ENCODE measurements around the gene FAM161B. TPM values are rescaled to one million over a fixed set of nuclear protein-coding genes. Genes with fewer than 3 reads are reported as not detected.

The FAM161B gene
- total and polyA plus RNA-seq, 2 of the 8 experiments (the other 6 are each of a cell fraction or from before 2014, with no cell fraction given): 0.14 to 0.32 TPM

DNA sequence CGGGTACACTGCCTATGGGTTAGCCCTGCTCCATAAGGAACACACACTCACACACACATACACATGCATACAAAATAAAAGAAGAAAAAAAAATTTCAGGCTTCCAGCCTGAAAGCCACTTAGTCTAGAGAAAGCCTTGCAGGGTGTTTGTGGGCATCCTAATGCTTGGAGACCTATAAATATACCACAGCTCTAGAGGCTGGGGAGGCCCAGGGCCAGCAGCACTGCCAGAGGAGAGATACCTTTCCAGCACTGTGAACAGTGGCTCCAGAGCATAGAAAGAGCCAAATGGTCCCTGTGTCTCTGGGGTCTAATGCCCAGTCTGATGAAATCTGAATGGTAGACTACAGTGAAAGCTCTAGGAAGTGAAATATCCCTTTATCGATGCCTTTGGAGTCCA, 12.9 kb downstream of the FAM161B start:
- no peaks in the 10 kb centered on the region for H3K4me1 ChIP-seq (replicated peaks in 1 of 4; ENCODE audit: control insufficient read depth in 3 of 4, insufficient read depth in 4 of 4, low read length in 3 of 4)
- H2BK5ac ChIP-seq (ENCODE audit: low read depth, low read length): no peak overlapping the region
- H3K9me3 ChIP-seq (ENCODE audit: insufficient read depth in 2 of 2, low read depth in 1 of 2, low read length in 1 of 2): no peaks in the 10 kb centered on the region
- H3K4me2 ChIP-seq (ENCODE audit: insufficient read depth in 1 of 2, low read depth in 2 of 2, low read length in 2 of 2): no peak overlapping the region
- H2BK12ac ChIP-seq (ENCODE audit: low read depth, low read length): no peak overlapping the region
- no peak overlapping the region for H2BK20ac ChIP-seq (ENCODE audit: low read length)
- H3K27ac ChIP-seq (ENCODE audit: low read depth, low read length): no peak overlapping the region
- DNase-seq (ENCODE audit: low read depth in 1 of 2, low spot score in 2 of 2) (no peak), FAIRE-seq (no peak)
- H3K18ac ChIP-seq (ENCODE audit: extremely low read depth, low read length): no peak overlapping the region
- H2AK5ac ChIP-seq (ENCODE audit: low read depth, low read length): no peak overlapping the region
- ChIA-PET CTCF (ENCODE audit: partially characterized antibody) (interaction anchor here (1.9 to 2.2 kb wide), 2 partner anchors 7 to 9 kb away, joined by 4 to 12 read pairs; no protein-coding TSS in a partner anchor), POLR2A (ENCODE audit: partially characterized antibody) (no interaction called here)
- H3K23me2 ChIP-seq (ENCODE audit: low read depth, low read length): no peaks in the 10 kb centered on the region
- no peak overlapping the region for H2BK15ac ChIP-seq (ENCODE audit: low read length)
- no peak overlapping the region for H3K14ac ChIP-seq (ENCODE audit: insufficient read length)
- no peaks in the 10 kb centered on the region for H3K79me1 ChIP-seq (ENCODE audit: low read depth, low read length)
- no peak overlapping the region for H2AFZ ChIP-seq (ENCODE audit: low read length)
- no peak overlapping the region for H2BK120ac ChIP-seq (replicated peaks; ENCODE audit: low read depth, low read length)
- no peak overlapping the region for H3K4ac ChIP-seq (replicated peaks; ENCODE audit: insufficient read length, low read depth, low read length)
- H3K9ac ChIP-seq (replicated peaks in 1 of 4; ENCODE audit: extremely low read depth in 1 of 4, low read depth in 3 of 4, low read length in 3 of 4): no peak overlapping the region
- H4K5ac ChIP-seq (ENCODE audit: insufficient read length, low read depth, low read length): no peak overlapping the region
- no peaks in the 10 kb centered on the region for H4K20me1 ChIP-seq (replicated peaks in 1 of 2; ENCODE audit: control insufficient read depth in 1 of 2, insufficient read depth in 2 of 2, low read length in 2 of 2)
- H3K4me3 ChIP-seq (ENCODE audit: extremely low read depth in 1 of 4, insufficient read depth in 2 of 4, low read depth in 3 of 4, low read length in 4 of 4): no peak overlapping the region
- WGBS, 2 experiments (ENCODE audit: extremely low coverage in 1 of 2, insufficient coverage in 1 of 2, insufficient read length in 1 of 2, insufficient replicate concordance in 2 of 2, low coverage in 1 of 2, low lambda C conversion rate in 2 of 2, missing lambda C conversion rate in 1 of 2): 86% methylated on average over 2 of the region's 2 CpGs; no CpG with 5 or more reads in 1 of the 2 experiments
- no peaks in the 10 kb centered on the region for H3K27me3 ChIP-seq (replicated peaks in 1 of 4; ENCODE audit: control insufficient read depth in 3 of 4, extremely low read depth in 1 of 4, insufficient read depth in 3 of 4, low read length in 3 of 4)
- no peak overlapping the region for H4K8ac ChIP-seq (ENCODE audit: extremely low read depth, insufficient read depth, low read length)
- no peak overlapping the region for H3K56ac ChIP-seq (replicated peaks; ENCODE audit: insufficient read length, low read depth, low read length)
- peaks cover 0 to 6% (median 2%) of the 10 kb centered on the region in 4 experiments; a peak in 7 of 8 replicates for H3K36me3 ChIP-seq (ENCODE audit: control insufficient read depth in 2 of 4, insufficient read depth in 4 of 4, low read length in 3 of 4)
- H3K23ac ChIP-seq (ENCODE audit: insufficient read length): no peak overlapping the region
- H4K91ac ChIP-seq (replicated peaks; ENCODE audit: insufficient read length, low read length): no peak overlapping the region
- no peaks in the 10 kb centered on the region for H3K79me2 ChIP-seq (ENCODE audit: control insufficient read depth in 1 of 2, insufficient read depth in 2 of 2, low read length in 2 of 2)
- TF ChIP-seq RFX5 (IDR thresholded peaks at IDR 0.05; ENCODE audit: borderline replicate concordance, low read depth, low read length): no peak
- TF ChIP-seq, protein P1, sequence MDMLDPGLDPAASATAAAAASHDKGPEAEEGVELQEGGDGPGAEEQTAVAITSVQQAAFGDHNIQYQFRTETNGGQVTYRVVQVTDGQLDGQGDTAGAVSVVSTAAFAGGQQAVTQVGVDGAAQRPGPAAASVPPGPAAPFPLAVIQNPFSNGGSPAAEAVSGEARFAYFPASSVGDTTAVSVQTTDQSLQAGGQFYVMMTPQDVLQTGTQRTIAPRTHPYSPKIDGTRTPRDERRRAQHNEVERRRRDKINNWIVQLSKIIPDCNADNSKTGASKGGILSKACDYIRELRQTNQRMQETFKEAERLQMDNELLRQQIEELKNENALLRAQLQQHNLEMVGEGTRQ (IDR thresholded peaks at IDR 0.05; ENCODE audit: low read length): no peak
- TF ChIP-seq SP4 (IDR thresholded peaks at IDR 0.05; ENCODE audit: low read length): no peak
- no peak for TF ChIP-seq SIRT6 (IDR thresholded peaks at IDR 0.05; ENCODE audit: low read length)
- no peak for TF ChIP-seq SAP30 (IDR thresholded peaks at IDR 0.05; ENCODE audit: insufficient read depth, insufficient replicate concordance, low read length)
- TF ChIP-seq PHF8 (conservative IDR thresholded peaks at IDR 0.05; ENCODE audit: low read depth, low read length): no peak
- TF ChIP-seq BACH1 (IDR thresholded peaks at IDR 0.05; ENCODE audit: low read length): no peak
- no peak for TF ChIP-seq SIX5 (IDR thresholded peaks at IDR 0.05; ENCODE audit: low read depth, low read length)
- TF ChIP-seq, protein P2, sequence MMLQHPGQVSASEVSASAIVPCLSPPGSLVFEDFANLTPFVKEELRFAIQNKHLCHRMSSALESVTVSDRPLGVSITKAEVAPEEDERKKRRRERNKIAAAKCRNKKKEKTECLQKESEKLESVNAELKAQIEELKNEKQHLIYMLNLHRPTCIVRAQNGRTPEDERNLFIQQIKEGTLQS (IDR thresholded peaks at IDR 0.05; ENCODE audit: insufficient read depth, low read depth, low read length): no peak
- no peak for TF ChIP-seq GABPA (IDR thresholded peaks at IDR 0.05; ENCODE audit: borderline replicate concordance, insufficient read depth, low read length)
- TF ChIP-seq RXRA (IDR thresholded peaks at IDR 0.05; ENCODE audit: insufficient read depth, low read depth, low read length): no peak
- no peak for TF ChIP-seq TAF7 (optimal IDR thresholded peaks at IDR 0.05; ENCODE audit: borderline replicate concordance, low read depth, low read length)
- TF ChIP-seq SP1 (IDR thresholded peaks at IDR 0.05; ENCODE audit: low read depth, low read length): no peak
- no peak for TF ChIP-seq TEAD4 (IDR thresholded peaks at IDR 0.05; ENCODE audit: low read depth, low read length)
